HepG2 (cell line): ENCODE data around the gene HIPK4. TPM values are rescaled to one million over a fixed set of nuclear protein-coding genes. Genes with fewer than 3 reads are reported as not detected.

Source experiments
- ATAC-seq: fragments of 200-7000 bp; cut with Tn5 transposase; 3 replicates; pipeline ENCODE4 v1.9.1; 2020; ENCODE audit warnings: mild to moderate bottlenecking, moderate library complexity
- BruUV-seq: library from RNA; stranded (reverse); fragments of 400-500 nt; replicated peaks from 2 replicates; lab custom pipeline; 2021; lab: Mats Ljungman, UMichigan
- CTCF ChIA-PET: fragments of 300-600 bp; formaldehyde crosslinking; extraction: SDS; loops from one replicate; lab custom pipeline; 2021; ENCODE audit warnings: low total read pairs, inconsistent platforms, low intra/inter-chr PET ratio; lab: Yijun Ruan, JAX
- POLR2A ChIA-PET: fragments of 350-600 bp; sonication (Branson Sonifier 250); formaldehyde crosslinking; loops from one replicate; lab custom pipeline; 2020; ENCODE audit warnings: antibody characterized with exemption, inconsistent platforms; lab: Yijun Ruan, JAX
- DNase-seq: peaks from one replicate; pipeline ENCODE4 v3.0.0-alpha.2; 2015; ENCODE audit warnings: low spot score
- FAIRE-seq: peaks from 3 replicates; lab custom pipeline; 2011; peaks lifted over from hg19 to GRCh38; lab: Jason Lieb, UNC
- H2AFZ ChIP-seq: one replicate; pipeline ENCODE4 v1.6.1; 2011; ENCODE audit warnings: low read length, inconsistent platforms
- H3K27ac ChIP-seq: fragments of 300-600 bp; 3 replicates; pipeline ENCODE4 v1.8.0; 2011; ENCODE audit warnings: mixed run types, mild to moderate bottlenecking, mixed read lengths, low read length, inconsistent platforms; ENCODE audit not compliant: insufficient read depth; ENCODE audit errors: extremely low read length
- H3K27me3 ChIP-seq, 2 experiments: fragments of 200-600 bp in 1 of 2; 2 replicates in 1 of 2; 3 replicates in 1 of 2; pipeline versions ENCODE4 v1.6.0 to v1.8.0; 2011; ENCODE audit warnings: low read length in 2 of 2, mild to moderate bottlenecking in 2 of 2, moderate library complexity in 2 of 2, inconsistent platforms in 1 of 2; ENCODE audit not compliant: insufficient read depth in 2 of 2, control insufficient read depth in 1 of 2
- H3K36me3 ChIP-seq, 2 experiments: fragments of 200-600 bp in 1 of 2; replicated peaks in 1 of 2; 2 replicates in 1 of 2; 3 replicates in 1 of 2; pipeline versions ENCODE4 v1.5.1 to v1.8.0; 2011; ENCODE audit warnings: low read length in 2 of 2, inconsistent platforms in 1 of 2; ENCODE audit not compliant: insufficient read depth in 2 of 2, control insufficient read depth in 1 of 2
- H3K4me1 ChIP-seq: 2 replicates; pipeline ENCODE4 v1.5.1; 2012; ENCODE audit warnings: low read length, inconsistent platforms; ENCODE audit not compliant: insufficient read depth
- H3K4me2 ChIP-seq: 2 replicates; pipeline ENCODE4 v1.6.0; 2011; ENCODE audit warnings: low read depth, low read length, inconsistent platforms
- H3K4me3 ChIP-seq, 3 experiments: fragments of 200-600 bp in 1 of 3; sonication (generic), shearing (Covaris generic) in 1 of 3; replicated peaks in 1 of 3; 2 replicates each; pipeline ENCODE4 v1.5.1; 2011 to 2016; ENCODE audit warnings: low read length in 3 of 3, inconsistent platforms in 2 of 3, low read depth in 2 of 3, mild to moderate bottlenecking in 2 of 3, control low read depth in 1 of 3, mixed read lengths in 1 of 3; ENCODE audit not compliant: insufficient read depth in 1 of 3
- H3K79me2 ChIP-seq: one replicate; pipeline ENCODE4 v1.6.1; 2011; ENCODE audit warnings: low read length, inconsistent platforms; ENCODE audit not compliant: insufficient read depth
- H3K9ac ChIP-seq: 2 replicates; pipeline ENCODE4 v1.6.0; 2011; ENCODE audit warnings: mild to moderate bottlenecking, low read depth, low read length, inconsistent platforms; ENCODE audit not compliant: insufficient read depth
- H3K9me3 ChIP-seq: 2 replicates; pipeline ENCODE4 v1.5.1; 2012; ENCODE audit warnings: mild to moderate bottlenecking, low read length
- H4K20me1 ChIP-seq: 2 replicates; pipeline ENCODE4 v1.6.0; 2011; ENCODE audit warnings: inconsistent platforms, mild to moderate bottlenecking, low read length, moderate library complexity; ENCODE audit not compliant: insufficient read depth
- ATF3 ChIP-seq: sonication (generic); formaldehyde crosslinking; IDR thresholded peaks from 2 replicates; pipeline ENCODE4 v1.4.0; 2020; ENCODE audit warnings: missing genetic modification reagents
- ATM ChIP-seq: fragments of 450-650 bp; IDR thresholded peaks from 2 replicates; pipeline ENCODE4 v1.7.1; 2017; ENCODE audit warnings: mild to moderate bottlenecking, borderline replicate concordance
- CBX5 ChIP-seq: sonication (generic); formaldehyde crosslinking; IDR thresholded peaks from 2 replicates; pipeline ENCODE4 v1.4.0; 2020; ENCODE audit warnings: missing genetic modification reagents, borderline replicate concordance
- ERF ChIP-seq: IDR thresholded peaks from 2 replicates; pipeline ENCODE4 v1.6.1; 2018; ENCODE audit warnings: missing biosample characterization, missing genetic modification reagents
- HCFC1 ChIP-seq: fragments of 150-350 bp; IDR thresholded peaks from 2 replicates; pipeline ENCODE4 v1.6.1; 2014; ENCODE audit warnings: low read depth, low read length
- IRX3 ChIP-seq: sonication (generic); formaldehyde crosslinking; IDR thresholded peaks from 2 replicates; pipeline ENCODE4 v1.8.1; 2023; ENCODE audit warnings: mild to moderate bottlenecking, low read depth, missing genetic modification reagents, borderline replicate concordance
- PREB ChIP-seq: sonication (generic); formaldehyde crosslinking; IDR thresholded peaks from 2 replicates; pipeline ENCODE4 v1.4.0; 2020; ENCODE audit warnings: missing genetic modification reagents
- PRMT3 ChIP-seq: sonication (generic); formaldehyde crosslinking; IDR thresholded peaks from 2 replicates; pipeline ENCODE4 v1.8.1; 2022; ENCODE audit warnings: low read depth, mild to moderate bottlenecking, moderate library complexity, missing genetic modification reagents, borderline replicate concordance
- SETDB1 ChIP-seq: sonication (generic); formaldehyde crosslinking; IDR thresholded peaks from 2 replicates; pipeline ENCODE4 v1.5.1; 2020; ENCODE audit warnings: missing genetic modification reagents, mild to moderate bottlenecking, borderline replicate concordance
- SIN3A ChIP-seq: IDR thresholded peaks from 2 replicates; pipeline ENCODE4 v1.6.1; 2011; ENCODE audit warnings: low read depth, mild to moderate bottlenecking, control low read depth, low read length, borderline replicate concordance
- ZNF124 ChIP-seq: sonication (generic); formaldehyde crosslinking; IDR thresholded peaks from 2 replicates; pipeline ENCODE4 v1.4.0; 2020; ENCODE audit warnings: missing genetic modification reagents
- WGBS: methylation state at CpG from one replicate; pipeline ENCODE4 v1.1.6; 2017; ENCODE audit warnings: low lambda C conversion rate; 5-methylcytosine and 5-hydroxymethylcytosine counted together
- in situ Hi-C: cut with HindIII; loops from 2 replicates; pipeline ENCODE4 v1.10.0; 2017; ENCODE audit warnings: low pct_unique_long_range_greater_than_20kb; ENCODE audit not compliant: extremely low pct_ligation_motif_present
- intact Hi-C: fragments of 100-400 bp; cut with micrococcal nuclease; formaldehyde crosslinking; loops from one replicate; pipeline ENCODE4 v1.10.0; 2022; ENCODE audit not compliant: unreplicated experiment
- polyA plus RNA-seq, 8 experiments: library from polyadenylated mRNA; depleted of rRNA in 3 of 8; stranded (reverse) in 7 of 8; unstranded in 1 of 8; fragments of >200 nt; fragmentation: Illumina TruSeq in 4 of 8; extraction: Trizol in 4 of 8; gene quantifications; 2 replicates each; pipeline versions ENCODE4 v1.2.1 to v1.2.3, GENCODE V29; 2011 to 2016; ENCODE audit warnings: low read depth in 4 of 8, missing spikeins in 1 of 8, mixed read lengths in 1 of 8; ENCODE audit not compliant: insufficient read depth in 1 of 8
- total RNA-seq, 5 experiments: library from RNA; depleted of rRNA; stranded (reverse); fragments of >200 nt; fragmentation: Illumina TruSeq; extraction: Trizol; gene quantifications; 2 replicates each; pipeline ENCODE4 v1.2.3, GENCODE V29; 2016; ENCODE audit warnings: low read depth in 1 of 5
- TF ChIP-seq, protein P1 (sequence below): sonication (generic); formaldehyde crosslinking; IDR thresholded peaks from 2 replicates; pipeline ENCODE4 v1.4.0; 2020; ENCODE audit warnings: missing genetic modification reagents

Gene HIPK4
- total and polyA plus RNA-seq, 2 of the 13 experiments (the other 11 are each of a cell fraction or from before 2014, with no cell fraction given), result 0.03 TPM; not detected in 1

DNA sequence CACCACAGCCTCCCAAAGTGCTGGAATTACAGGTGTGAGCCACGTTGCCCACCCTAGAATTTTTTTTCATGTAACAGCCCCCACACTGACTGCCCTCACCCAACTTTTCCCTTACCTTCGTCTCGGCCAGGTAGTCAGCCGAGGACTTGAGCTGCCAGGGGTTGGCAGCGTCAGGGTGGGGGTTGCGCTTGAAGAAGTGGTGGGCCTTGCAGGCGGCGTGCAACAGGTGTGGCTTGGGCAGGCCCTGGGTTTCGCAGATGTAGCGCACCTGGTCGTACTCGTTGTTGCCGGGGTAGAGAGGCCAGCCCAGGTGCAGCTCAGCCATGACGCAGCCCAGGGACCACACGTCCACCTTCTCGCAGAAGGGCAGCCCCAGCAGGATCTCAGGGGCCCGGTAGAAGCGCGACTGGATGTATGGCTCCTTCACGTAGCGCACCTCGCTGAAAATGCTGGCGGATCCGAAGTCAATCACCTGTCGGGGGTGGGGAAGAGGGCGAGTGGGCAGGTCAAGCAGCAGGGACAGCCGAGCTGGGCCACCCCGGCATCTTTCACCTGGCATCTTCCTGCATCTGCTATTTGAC is 6.2 kb downstream of the HIPK4 start (continued):
- TF ChIP-seq PREB (CRISPR knock-in tag) (no peak), ATF3 (CRISPR knock-in tag) (no peak), ZNF124 (CRISPR knock-in tag) (no peak), SETDB1 (CRISPR knock-in tag) (no peak), ERF (no peak), ATM (no peak)
- TF ChIP-seq, all 625 proteins: peak for 0

GRCh38 chr19:40381321-40381720 is 8.7 kb downstream of the HIPK4 start:
- POLR2A ChIA-PET, result no interaction called here
- H3K36me3 ChIP-seq, result no peaks in the 10 kb centered on the region; a peak in 1 of 5 replicates

More at GRCh38 chr19:40381321-40381720, 8.7 kb downstream of the HIPK4 start:
- Histone ChIP-seq H3K27ac (no peak overlapping the region), H2AFZ (no peak overlapping the region), H3K4me1 (peaks cover 8% of the 10 kb centered on the region; the same call in 1 of the 2 replicates), H3K27me3 (no peaks in the 10 kb centered on the region), H3K9ac (no peak overlapping the region), H3K9me3 (no peaks in the 10 kb centered on the region), H3K4me3 (no peak overlapping the region), H3K4me2 (no peak overlapping the region), H3K79me2 (no peaks in the 10 kb centered on the region), H4K20me1 (no peaks in the 10 kb centered on the region)
- ATAC-seq, result peak; percentile 35; the same call in 2 of the 3 replicates
- FAIRE-seq, result no peak
- TF ChIP-seq HCFC1 (no peak), IRX3 (CRISPR knock-in tag) (no peak), SIN3A (no peak), CBX5 (CRISPR knock-in tag) (no peak), PRMT3 (CRISPR knock-in tag) (no peak)
- TF ChIP-seq, protein P1, sequence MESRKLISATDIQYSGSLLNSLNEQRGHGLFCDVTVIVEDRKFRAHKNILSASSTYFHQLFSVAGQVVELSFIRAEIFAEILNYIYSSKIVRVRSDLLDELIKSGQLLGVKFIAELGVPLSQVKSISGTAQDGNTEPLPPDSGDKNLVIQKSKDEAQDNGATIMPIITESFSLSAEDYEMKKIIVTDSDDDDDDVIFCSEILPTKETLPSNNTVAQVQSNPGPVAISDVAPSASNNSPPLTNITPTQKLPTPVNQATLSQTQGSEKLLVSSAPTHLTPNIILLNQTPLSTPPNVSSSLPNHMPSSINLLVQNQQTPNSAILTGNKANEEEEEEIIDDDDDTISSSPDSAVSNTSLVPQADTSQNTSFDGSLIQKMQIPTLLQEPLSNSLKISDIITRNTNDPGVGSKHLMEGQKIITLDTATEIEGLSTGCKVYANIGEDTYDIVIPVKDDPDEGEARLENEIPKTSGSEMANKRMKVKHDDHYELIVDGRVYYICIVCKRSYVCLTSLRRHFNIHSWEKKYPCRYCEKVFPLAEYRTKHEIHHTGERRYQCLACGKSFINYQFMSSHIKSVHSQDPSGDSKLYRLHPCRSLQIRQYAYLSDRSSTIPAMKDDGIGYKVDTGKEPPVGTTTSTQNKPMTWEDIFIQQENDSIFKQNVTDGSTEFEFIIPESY (CRISPR knock-in tag), result no peak
- DNase-seq, result no peak
- intact Hi-C loops (no loop called here), in situ Hi-C loops (no loop called here)
- WGBS, result no CpG with 5 or more reads among the region's 3 CpGs
- CTCF ChIA-PET, result no interaction called here
- no TSS peak for BruUV-seq
